GM18868 (cell line): ENCODE data around the gene NR2C2AP.
"Not testable (repeated sequence)": the region's sequence is repeated elsewhere in the genome, so short reads cannot be mapped to it uniquely, and the experiment has no call there.

Experiments used
- ATAC-seq: cut with Tn5 transposase; IDR thresholded peaks from one replicate; pipeline ENCODE4 v1.9.1; 2021; ENCODE audit warnings: mild to moderate bottlenecking, moderate library complexity; ENCODE audit not compliant: unreplicated experiment

The NR2C2AP gene, protein sequence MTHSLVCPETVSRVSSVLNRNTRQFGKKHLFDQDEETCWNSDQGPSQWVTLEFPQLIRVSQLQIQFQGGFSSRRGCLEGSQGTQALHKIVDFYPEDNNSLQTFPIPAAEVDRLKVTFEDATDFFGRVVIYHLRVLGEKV

GRCh38 chr19:19203012-19203856, at the start of gene NR2C2AP:
NR2C2AP (minus strand) TSS chr19:19203414; CDS start chr19:19203060, 354 bp downstream.
- peak; percentile 75 for ATAC-seq

GRCh38 chr19:19250196-19250801, 47.1 kb upstream of the NR2C2AP start:
- ATAC-seq = no peak

DNA sequence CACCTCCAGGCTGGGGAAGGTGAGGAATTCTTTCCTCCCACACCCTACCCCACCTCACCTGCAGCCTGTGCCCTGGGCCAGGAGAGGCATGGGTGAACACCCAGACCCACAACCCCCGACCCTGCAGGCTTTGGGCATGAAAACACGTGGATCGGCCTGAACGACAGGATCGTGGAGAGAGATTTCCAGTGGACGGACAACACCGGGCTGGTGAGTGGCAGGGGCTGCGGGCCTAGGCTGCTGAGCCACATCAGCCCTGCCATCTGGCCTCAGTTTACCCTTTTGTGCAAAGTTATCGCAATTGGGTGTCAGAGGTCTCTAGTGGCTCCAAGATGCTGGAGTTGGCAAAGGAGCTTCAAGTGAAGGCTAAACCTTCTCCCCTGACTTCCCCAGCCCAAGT, 37.3 kb upstream of the NR2C2AP start:
- ATAC-seq = no peak

DNA sequence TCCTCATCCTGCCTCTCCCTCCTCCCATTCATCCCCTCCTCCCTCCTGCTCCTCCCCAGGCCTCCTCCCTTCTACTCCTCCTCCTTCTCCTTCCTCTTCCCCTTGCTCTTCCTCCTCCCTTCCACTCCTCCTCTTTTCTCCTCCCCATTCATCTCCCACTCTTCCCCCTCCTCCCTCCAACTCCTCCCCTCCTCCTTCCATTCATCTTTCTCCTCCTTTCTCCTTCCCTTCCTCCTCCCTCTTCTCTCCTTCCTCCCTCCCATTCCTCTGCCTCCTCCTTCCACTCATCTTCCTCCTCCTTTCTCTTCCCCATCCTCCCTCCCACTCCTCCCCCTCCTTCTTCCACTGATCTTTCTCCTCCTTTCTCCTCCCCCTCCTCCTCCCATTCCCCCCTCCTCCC, 36.5 kb upstream of the NR2C2AP start:
- no peak for ATAC-seq

DNA sequence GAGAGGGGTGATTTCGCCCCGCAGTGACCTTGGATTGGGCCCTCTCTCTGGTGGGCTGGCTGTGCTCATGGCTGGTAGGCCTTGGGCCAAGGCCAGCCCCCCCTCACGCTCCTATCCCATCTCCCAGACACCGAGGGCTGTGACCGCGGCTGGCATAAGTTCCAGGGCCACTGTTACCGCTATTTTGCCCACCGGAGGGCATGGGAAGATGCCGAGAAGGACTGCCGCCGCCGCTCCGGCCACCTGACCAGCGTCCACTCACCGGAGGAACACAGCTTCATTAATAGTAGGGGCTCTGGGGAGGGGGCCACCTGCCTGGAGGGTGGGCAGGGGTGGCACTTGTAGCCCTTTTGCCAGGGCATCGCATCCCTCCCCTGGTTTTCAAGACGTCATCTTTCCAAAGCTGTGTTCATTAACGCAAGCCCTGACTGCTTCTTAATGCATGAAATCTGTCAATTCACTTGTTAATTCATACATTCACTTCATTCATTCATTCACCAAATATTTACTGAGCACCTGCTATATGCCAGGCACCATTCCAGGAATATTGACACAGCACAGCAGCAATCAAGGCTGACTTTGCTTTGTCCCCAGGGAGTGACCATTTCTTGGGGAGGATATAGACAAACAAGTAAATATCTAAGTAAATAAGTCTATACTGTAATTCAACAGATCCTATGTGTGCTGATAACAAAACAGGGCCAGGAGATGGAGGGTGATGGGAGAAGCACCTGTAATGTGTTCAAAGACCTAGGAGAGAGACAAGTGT, 35.1 kb upstream of the NR2C2AP start:
- ATAC-seq = no peak

GRCh38 chr19:19236173-19236572, 33.0 kb upstream of the NR2C2AP start:
- no peak for ATAC-seq

DNA sequence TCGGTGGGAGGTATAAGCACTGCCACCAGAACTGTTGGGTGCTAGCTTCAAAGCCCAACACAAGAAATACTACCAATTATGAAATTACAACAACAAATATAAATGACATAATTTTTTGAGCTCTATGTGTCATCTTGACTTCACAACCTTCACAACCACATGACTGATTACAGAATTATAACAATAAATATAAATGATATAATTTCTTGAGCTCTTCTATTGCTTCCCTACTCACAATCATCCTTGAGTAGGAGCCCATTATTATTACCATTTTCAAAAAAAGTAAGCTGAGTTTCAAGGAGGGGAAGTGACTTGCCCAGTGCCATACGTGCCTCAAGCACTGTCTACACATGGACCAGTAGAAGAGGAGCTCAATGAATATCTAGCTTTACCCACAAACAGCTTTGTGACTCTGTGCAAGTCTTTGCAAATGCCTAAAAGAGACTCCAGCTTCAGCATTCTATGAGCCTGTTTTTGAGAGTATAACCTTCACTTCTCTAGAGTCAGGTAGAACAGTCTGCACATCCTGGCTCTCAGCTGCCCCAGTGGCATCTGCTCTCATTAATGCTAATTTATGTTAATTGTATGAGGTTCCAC, 31.1 kb upstream of the NR2C2AP start:
- no peak for ATAC-seq

GRCh38 chr19:19232261-19232721, 29.1 kb upstream of the NR2C2AP start:
- ATAC-seq = no peak

DNA sequence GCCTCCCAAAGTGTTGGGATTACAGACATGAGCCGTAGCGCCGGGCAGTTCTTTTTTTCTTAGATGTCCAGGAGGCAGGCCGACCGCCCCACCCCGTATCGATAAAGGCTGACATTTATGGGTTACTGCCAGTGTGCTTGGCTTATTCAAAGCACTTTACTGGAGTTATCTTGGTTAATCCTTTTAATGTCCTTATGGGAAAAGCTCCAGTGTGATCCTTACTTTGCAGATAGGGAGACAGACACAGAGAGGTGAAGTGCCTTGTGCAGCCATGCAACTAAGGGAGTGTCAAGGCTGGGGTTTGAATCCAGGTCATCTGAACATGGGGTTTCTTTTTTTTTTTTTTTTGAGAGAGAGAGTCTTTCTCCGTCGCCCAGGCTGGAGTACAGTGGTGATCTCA, 27.8 kb upstream of the NR2C2AP start:
- ATAC-seq = no peak

- no peak for ATAC-seq
Measured at GRCh38 chr19:19229701-19230100, 26.5 kb upstream of the NR2C2AP start.

GRCh38 chr19:19227217-19227616, 24.0 kb upstream of the NR2C2AP start:
- ATAC-seq = no peak

DNA sequence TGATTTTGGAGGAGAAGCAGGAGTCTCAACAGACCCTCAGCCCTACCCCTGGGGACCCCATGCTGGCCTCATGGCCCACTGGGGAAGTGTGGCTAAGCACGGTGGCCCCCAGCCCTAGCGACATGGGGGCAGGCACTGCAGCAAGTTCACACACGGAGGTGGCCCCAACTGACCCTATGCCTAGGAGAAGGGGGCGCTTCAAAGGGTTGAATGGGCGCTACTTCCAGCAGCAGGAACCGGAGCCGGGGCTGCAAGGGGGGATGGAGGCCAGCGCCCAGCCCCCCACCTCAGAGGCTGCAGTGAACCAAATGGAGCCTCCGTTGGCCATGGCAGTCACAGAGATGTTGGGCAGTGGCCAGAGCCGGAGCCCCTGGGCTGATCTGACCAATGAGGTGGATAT, 23.4 kb upstream of the NR2C2AP start:
- no peak for ATAC-seq

DNA sequence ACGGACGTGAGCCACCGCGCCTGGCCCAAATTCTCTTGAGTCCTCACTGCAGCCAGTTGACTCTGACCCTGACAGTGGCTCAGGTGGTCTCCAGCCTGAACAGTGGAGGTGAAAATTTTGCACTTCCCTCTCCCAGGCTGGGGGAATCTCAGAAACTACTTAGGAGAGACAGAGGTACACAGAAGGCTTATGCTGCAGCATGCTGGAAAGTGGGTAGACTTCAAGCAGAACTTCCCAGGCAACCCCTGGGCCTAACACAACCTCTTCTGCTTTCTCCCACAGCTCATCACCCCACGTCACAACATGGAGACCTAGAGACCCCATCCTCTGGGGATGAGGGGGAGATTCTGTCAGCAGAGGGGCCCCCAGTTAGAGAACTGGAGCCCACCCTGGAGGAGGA, 23.0 kb upstream of the NR2C2AP start:
- ATAC-seq = no peak

DNA sequence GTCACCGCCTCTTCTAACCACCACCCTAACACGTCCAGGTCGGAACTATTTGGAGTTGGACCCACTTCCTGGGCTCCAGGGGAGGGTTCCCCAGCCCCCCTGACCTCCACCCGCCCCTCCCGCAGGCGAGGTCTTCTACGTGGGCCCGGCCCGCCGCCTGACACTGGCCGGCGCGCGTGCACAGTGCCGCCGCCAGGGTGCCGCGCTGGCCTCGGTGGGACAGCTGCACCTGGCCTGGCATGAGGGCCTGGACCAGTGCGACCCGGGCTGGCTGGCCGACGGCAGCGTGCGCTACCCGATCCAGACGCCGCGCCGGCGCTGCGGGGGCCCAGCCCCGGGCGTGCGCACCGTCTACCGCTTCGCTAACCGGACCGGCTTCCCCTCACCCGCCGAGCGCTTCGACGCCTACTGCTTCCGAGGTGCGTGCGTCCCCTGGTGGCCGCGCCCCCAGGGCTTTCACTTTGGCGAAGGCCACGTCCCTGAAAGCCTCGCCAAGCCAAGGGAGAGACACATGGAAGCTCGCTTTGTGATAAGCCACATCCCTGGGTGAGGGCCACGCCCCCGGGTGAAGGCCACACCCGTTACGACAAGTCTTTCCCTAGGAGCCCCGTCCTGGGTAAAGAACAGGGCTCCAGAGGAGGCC, 21.8 kb upstream of the NR2C2AP start:
- peak; percentile 56 for ATAC-seq

DNA sequence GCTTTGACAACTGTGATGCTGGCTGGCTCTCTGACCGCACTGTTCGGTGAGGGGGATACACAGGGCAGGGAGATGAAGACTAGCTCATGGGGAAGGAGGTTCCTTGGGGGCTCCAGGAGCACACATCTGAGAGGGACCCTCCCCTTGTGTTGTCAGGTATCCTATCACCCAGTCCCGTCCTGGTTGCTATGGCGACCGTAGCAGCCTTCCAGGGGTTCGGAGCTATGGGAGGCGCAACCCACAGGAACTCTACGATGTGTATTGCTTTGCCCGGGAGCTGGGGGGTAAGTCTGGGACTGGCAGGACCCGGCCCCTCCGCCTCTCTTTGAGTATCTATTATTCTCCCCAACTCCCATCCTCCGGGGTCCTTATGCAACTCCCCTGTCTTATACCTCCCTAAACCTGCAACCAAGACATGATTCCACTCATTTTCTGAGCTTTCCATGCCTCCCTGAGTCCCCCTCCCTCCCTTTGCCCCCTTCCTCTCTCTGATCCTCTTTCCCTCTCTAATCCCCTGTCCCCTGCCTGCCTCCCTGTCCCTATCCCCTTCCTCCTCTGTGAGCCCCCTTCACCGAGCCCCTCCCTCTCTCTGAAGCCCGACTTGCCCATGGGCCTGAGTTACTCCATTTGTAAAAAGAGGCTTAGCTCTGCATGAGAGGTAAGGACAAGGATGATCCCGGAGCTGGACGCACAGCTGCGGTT, 21.1 kb upstream of the NR2C2AP start:
- no peak for ATAC-seq

DNA sequence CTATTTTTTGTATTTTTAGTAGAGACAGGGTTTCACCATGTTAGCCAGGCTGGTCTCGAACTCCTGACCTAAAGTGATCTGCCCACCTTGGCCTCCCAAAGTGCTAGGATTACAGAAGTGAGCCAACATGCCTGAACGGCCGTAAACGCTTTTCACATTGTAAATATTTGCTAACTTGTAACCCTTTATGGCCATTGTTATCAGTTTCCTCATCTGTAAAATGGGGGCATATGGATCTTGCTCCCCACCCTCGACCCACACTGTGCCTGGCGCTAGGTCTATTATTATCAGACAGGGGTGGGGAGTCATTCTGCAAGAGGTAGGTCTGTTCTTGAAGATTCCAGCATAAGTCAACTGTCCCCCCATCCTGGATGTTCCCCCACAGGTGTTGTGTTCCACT, 20.4 kb upstream of the NR2C2AP start:
- ATAC-seq = no peak

GRCh38 chr19:19223060-19223459, 19.8 kb upstream of the NR2C2AP start:
- no peak for ATAC-seq

DNA sequence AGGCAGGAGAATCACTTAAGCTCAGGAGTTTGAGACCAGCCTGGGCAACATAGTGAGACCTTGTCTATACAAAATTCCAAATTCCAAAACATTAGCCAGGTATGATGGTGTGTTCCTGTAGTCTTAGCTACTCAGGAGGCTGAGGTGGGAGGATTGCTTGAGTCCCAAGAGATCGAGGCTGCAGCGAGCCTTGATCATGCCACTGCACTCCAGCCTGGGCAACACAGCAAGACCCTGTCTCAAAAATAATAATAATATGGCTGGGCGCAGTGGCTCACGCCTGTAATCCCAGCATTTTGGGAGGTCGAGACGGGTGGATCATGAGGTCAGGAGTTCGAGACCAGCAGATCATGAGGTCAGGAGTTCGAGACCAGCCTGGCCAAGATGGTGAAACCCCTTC, 17.8 kb upstream of the NR2C2AP start:
- not testable (repeated sequence) for ATAC-seq

DNA sequence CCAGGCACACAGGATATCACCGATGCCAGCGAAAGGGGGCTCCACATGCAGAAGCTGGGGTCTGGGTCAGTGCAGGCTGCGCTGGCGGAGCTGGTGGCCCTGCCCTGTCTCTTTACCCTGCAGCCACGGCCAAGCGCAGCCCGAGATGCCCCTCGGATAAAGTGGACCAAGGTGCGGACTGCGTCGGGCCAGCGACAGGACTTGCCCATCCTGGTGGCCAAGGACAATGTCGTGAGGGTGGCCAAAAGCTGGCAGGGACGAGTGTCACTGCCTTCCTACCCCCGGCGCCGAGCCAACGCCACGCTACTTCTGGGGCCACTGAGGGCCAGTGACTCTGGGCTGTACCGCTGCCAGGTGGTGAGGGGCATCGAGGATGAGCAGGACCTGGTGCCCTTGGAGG, 15.7 kb upstream of the NR2C2AP start:
- ATAC-seq = no peak

GRCh38 chr19:19217099-19217498, 13.9 kb upstream of the NR2C2AP start:
- no peak for ATAC-seq
